ENCODE measurements around the gene SLC35F1.
"Not testable (repeated sequence)": the region's sequence is repeated elsewhere in the genome, so short reads cannot be mapped to it uniquely, and the experiment has no call there.

Gene SLC35F1

DNA sequence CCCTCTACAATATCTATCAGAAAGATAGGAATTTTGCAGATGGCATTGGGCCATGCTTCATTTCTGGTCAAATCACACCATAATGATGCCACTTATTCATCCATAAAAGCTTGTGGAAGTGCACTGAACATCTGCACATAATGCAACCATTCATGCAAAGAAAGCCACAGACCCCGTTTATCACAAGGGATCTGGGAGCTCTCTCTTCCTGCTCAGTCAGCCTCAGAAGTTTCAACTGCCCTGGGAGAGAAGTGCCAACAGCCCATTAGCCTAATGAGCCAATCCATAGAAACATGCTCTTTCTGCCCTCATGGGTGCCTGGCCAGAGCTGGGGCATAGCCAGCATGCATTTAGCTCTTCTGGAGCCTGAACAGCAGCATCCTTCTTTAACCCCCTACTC lies 85.8 kb downstream of the SLC35F1 start:
- DNase-seq (ENCODE audit: low read depth), result no peak

DNA sequence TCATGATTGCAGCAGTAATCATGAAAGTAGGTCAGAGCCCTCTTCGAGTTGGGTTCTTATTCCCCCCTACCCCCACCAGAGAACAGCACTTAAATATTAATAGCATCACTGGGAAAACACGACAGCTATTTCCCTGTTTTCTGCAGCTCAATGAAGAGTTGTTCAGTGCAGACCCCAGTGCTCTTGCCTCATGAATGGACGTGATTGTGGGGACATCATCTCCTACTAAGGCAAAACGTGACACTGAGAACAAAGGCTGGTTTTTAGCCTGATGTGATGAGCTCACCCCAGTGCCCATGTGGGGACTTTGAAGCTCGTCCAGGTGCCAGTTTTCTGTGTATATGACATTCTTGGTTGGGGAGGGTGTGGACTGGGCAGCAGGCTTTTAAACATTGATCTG lies 105.9 kb downstream of the SLC35F1 start:
- no peak for DNase-seq (ENCODE audit: low read depth)

DNA sequence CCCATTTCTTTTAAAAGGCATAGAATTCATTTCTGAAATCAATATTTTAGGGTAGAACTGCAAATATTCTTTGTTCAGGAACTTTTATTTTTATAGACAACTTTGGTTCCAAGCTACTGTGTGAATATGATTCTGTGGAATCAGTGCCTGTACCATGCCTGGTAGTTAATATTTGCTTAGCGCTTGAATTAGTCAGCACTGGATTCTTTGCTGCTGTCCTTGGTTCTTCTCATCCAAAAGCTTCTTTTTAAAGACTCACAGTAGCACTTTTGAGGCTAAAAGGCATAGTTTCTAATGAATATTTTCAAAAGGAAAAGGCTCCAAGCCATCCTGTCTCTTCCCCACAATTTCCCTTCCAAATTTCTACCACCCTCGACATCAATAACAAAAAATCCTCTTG lies 109.5 kb downstream of the SLC35F1 start:
- no peak for DNase-seq (ENCODE audit: low read depth)

DNA sequence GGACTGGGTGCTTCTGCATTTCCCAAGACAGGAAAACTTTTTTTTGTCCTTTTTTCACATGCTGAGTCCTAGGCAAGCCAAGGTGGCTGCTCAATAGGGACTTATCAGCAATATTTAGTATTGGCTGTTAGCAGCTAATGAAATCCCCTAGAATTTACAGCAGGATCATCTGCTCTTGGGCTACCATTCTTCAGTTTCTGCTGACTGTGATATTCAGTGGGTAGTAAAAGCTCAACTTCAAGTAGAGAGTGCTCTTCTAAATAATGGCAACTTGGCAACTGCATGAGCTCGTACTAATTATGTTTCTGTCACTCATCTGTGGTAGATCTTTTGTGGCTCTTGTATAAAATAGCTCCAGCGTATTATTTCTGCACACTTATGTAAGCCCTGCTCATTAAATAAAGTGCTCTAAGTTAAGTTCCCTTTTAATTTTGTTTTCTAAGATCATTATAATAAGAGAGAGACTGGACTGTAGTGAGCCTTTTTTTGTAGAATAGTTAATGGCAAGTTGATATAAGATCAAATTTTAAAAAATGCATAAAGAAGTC lies 110.3 kb downstream of the SLC35F1 start:
- DNase-seq (ENCODE audit: low read depth), result no peak

DNA sequence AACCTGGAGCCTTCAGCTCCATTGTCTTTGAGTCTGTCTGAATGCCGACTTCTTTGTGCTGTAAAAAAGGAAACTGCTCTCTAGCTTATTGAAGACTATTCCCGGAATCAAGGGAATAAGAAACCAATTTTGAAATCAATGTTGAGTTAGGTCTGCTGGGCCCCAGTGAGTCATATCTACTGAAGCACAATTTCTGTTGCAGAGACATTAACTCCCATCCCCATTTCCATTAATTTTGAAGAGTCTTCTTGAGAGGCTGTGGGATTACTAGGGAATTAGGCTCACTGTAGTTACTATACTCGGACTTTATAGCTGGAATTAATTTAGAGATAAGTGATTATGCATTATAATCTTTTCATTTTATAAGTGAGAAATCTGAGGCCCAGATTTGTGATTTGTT lies 116.7 kb downstream of the SLC35F1 start:
- DNase-seq (ENCODE audit: low read depth), result no peak

- DNase-seq (ENCODE audit: low read depth), result no peak
These were observed 122.9 kb downstream of the SLC35F1 start for GRCh38 chr6:118029967-118030366.

GRCh38 chr6:118037479-118037878 lies 130.4 kb downstream of the SLC35F1 start:
- DNase-seq (ENCODE audit: low read depth), result not testable (repeated sequence)

GRCh38 chr6:118042855-118043254 lies 135.8 kb downstream of the SLC35F1 start:
- DNase-seq (ENCODE audit: low read depth), result no peak

DNA sequence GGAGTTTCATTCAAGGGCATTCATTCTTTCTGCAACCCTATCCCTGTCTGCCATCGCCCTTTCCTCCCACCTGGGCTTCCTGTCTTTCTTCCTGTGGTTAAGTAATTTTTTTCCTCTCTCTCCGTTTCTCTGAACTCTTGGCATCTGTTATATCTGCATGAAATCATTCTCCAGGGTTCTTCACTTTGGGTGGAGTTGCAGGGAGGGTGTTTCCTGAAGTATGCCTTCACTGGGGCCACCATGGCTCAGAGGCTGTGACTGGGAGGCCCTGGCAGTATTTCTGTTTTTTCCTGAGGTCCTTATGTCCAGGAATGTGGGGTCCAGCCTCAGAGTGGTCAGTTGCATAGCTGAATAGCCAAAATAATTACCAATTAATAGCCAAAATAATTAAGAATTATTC lies 137.2 kb downstream of the SLC35F1 start:
- DNase-seq (ENCODE audit: low read depth), result no peak

DNA sequence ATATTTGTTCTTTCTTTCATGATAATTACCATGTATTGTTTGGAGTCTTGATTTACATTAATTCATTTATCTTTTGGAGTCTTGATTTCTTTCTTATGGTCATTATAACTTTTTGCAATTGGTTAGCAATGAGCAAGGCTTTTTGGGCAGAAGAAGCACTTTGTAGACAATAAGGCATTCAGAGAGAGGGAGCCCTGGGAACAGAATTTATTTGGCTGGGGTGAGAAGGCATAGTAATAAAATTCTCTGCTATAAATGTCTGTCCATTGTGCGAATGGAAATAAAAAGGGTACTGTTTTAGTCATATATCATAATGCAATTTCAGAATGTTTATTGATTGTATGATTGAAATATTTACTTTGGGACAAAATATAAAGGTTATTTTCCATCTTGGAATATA lies 147.0 kb downstream of the SLC35F1 start:
- DNase-seq (ENCODE audit: low read depth), result no peak

DNA sequence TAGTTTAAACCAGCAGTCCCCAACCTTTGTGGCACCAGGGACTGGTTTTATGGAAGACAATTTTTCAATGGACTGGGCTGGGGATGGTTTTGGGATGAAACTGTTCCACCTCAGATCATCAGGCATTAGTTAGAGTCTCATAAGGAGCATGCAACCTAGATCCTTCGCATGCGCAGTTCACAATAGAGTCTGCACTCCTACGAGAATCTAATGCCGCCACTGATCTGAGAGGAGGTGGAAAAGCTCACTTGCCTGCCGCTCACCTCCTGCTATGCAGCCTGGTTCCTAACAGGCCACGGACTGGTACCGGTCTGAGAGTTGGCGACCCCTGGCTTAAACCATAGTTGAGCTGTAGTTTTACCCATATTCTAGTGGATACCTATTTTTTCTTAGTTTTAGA lies 154.6 kb downstream of the SLC35F1 start:
- no peak for DNase-seq (ENCODE audit: low read depth)

GRCh38 chr6:118080547-118080946 lies 173.5 kb downstream of the SLC35F1 start:
- DNase-seq (ENCODE audit: low read depth), result no peak

DNA sequence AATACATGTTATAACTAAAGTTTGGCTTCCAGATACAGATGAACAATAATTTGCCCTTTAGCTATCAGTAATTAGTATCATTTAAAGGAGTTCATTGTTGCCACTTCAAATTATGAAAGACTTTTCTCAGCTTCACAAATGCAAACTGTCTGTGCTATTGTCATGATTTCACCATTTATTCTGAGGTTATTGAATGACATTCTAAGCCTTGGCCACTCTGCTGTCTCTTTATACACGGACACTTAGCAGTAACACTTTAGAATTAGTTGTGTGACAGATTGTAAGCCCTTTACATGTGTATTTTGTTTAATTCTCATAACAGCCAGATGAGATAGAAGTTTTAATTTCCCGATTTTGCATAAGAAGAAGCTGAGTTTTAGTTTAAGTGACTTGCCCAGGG lies 176.6 kb downstream of the SLC35F1 start:
- no peak for DNase-seq (ENCODE audit: low read depth)

GRCh38 chr6:118085665-118086064 lies 178.6 kb downstream of the SLC35F1 start:
- no peak for DNase-seq (ENCODE audit: low read depth)

- DNase-seq (ENCODE audit: low read depth), result no peak
These were observed 179.1 kb downstream of the SLC35F1 start for GRCh38 chr6:118086159-118086558.

- no peak for DNase-seq (ENCODE audit: low read depth)
These were observed 185.0 kb downstream of the SLC35F1 start for GRCh38 chr6:118092086-118092485.

DNA sequence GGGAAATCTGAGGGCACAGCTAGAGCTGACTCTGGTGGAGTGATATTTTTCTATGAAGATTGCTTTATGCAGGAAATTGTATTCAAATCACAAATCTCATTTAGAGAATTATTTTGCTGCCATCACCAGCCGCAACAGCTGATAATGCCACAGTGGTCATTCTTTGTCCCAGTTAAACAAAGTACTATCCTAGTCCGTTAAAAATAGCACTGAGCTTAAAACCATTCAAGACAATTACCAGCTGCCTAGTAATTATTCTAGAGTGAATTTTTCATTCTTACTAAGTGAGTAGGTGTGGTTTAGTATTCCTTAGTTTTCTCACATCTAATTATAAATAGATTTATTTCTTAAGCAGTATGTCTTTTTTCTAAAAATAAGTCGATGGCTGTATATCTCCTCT lies 190.5 kb downstream of the SLC35F1 start:
- no peak for DNase-seq (ENCODE audit: low read depth)

DNA sequence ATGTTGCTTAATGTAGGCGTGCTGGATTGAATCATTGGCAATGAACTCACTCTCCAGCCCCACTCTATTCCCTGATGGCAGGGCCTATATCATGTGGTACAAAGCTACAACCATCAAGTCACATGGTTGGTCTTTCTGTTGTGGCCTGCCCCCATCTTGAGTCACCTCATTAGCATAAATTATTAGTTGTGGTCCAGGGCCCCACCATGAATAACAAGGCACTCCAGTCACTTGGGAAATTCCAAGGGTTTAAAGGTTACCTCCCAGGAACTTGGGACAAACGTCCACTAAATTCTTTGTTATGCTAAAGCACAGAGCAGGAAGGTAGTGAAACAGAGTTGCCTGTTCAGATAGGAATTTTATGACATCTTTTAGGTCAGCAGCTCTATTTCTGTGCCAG lies 193.7 kb downstream of the SLC35F1 start:
- no peak for DNase-seq (ENCODE audit: low read depth)

DNA sequence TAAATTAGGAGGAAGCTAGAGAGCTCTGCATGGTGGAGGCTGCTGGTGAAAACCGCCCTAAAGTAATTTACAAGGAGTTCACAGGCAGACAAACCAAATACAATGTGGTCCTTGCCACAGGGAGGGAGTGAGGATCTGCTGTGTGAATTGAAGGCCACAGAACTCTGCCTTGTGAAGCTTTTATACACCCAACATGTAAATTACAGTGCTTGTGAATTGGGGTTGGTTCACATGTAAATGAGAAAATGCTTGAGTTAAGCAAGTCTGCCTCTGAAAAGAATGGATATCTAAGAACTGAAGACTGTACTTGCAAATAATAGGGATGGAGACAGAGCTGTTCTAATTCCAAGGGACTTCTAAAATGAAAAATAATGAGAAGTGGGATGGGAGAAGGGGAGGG lies 194.2 kb downstream of the SLC35F1 start:
- DNase-seq (ENCODE audit: low read depth), result no peak

DNA sequence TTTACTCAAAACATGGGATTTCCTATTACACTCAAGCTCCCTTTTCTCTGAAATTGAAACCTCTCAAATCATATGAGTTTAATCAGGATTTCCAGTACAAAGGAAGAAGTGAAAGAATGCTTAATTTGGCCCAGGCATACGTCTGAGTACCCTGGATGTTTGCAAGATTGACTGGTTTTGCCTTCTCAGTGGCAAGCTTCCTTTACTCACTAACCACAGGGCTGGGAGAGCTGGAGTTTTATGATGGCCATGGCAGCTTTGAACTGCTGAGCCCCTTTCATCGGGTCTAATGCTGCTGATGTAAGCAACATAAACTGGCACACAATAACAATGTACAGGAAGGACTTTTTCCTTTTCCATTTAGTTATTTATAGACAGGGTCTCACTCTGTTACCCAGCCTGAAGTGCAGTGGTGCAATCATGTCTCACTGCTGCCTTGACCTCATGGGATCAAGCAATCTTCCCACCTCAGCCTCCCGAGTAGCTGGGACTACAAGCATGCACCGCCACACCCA lies 194.8 kb downstream of the SLC35F1 start:
- no peak for DNase-seq (ENCODE audit: low read depth)

DNA sequence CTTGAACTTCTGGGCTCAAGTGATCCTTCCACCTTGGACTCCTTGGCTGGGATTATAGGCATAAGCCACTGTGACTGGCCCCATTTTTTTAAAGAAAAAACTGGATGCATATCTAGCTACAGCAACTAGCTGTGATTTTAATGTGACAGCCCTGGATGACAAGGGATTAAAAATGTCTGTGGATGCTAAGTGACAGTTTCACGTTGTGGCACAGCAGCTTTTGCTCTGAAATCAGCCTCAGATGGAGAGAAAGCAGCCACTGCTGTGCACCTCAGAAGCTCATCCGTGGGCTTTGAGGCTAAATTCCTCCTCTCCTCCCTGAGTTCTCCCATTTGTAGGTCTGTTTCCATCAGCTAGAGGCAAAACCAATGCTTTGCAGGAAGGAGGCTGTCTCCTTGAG lies 195.3 kb downstream of the SLC35F1 start:
- no peak for DNase-seq (ENCODE audit: low read depth)

- DNase-seq (ENCODE audit: low read depth), result no peak
These were observed 196.5 kb downstream of the SLC35F1 start for GRCh38 chr6:118103381-118104146.

GRCh38 chr6:118122161-118122725 lies 215.2 kb downstream of the SLC35F1 start:
- no peak for DNase-seq (ENCODE audit: low read depth)

DNA sequence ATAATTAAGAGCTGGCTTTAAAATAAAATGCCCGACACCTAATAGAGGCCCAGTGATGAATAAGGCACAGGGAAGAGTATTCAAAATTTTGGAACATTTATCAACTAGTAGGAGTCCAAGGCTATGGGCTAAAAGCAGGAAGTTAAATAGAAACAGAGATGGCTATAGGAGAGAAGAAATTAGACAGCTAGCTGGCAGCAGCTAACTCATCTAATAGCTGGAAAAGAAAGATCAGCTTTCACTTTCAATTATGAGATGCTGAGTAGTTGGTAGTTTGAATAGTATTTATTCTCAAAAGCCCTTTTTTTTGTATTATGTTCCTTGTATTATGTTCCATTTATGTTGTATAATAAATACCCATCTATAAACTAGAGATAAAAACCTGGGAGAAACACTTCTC lies 215.7 kb downstream of the SLC35F1 start:
- no peak for DNase-seq (ENCODE audit: low read depth)

All from fibroblast of gingiva (primary cell).